Measurements from ENCODE around the gene SERPINA1. TPM values are rescaled to one million over a fixed set of nuclear protein-coding genes. Genes with fewer than 3 reads are reported as not detected.
A peak's percentile ranks its signal among the peaks of the same experiment; 100 is the strongest.

Gene SERPINA1
- total RNA-seq = 10 to 100 TPM in 3 of 4 donors, 1 to 10 TPM in 1; 2.8 to 92.4 (median 13.2) TPM

DNA sequence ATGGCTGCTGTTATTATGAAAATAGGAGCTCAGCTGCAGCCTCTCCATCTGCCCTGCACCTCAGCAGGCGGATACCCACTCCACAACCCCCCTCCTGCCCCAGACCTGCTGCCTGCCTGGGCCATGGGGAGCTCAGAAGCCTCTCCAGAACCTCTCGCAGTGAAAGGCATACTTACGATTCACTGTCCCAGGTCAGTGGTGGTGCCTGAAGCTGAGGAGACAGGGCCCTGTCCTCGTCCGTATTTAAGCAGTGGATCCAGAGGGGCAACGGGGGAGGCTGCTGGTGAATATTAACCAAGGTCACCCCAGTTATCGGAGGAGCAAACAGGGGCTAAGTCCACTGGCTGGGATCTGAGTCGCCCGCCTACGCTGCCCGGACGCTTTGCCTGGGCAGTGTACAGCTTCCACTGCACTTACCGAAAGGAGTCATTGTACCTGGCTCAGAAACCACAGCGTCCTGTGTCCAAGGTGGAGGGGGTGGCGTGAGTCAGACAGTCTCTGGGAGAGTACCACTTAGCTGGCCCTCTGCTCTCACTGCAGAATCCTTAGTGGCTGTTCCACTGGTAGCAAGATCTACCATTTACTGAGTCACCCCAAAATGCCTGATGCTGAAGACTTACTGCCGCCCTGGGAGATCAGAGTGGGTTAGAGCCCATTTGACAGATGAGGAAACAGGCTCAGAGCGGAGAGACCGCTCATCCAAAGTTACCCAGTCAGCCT, at the start of gene SERPINA1:
TSS of gene SERPINA1 (minus strand) at position 219 of the 720 bp plus-strand sequence. CDS start 5,365 bp downstream, outside the sequence.
- ATAC-seq (ENCODE audit: low FRiP score) = no peak
- TF ChIP-seq CTCF (IDR thresholded peaks at IDR 0.05) = no peak
- DNase-seq (ENCODE audit: low spot score) = no peak

DNA sequence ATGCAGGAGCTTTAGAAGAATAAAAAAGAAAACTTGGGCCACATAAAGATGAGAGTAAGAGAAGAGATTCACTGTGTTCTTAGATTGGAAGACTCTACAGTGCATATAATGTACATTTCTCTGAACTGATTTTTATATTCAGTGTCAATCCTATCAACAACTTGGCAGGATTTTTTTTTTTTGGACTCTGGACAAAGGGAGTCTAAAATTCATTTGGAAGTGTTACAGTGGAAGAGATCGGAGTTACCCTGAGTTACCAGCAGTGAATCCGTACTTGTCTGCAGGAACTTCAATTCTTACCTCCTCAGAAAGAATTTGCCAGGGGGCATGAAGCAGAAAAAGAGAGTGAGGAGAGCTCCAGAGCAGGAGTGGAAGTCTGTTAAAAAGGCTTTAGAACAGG, 40.2 kb upstream of the SERPINA1 start:
- no peak for ATAC-seq (ENCODE audit: low FRiP score)
- DNase-seq (ENCODE audit: low spot score) = no peak
- TF ChIP-seq CTCF (IDR thresholded peaks at IDR 0.05) = no peak

GRCh38 chr14:94427016-94427613, 38.7 kb upstream of the SERPINA1 start:
- TF ChIP-seq CTCF (IDR thresholded peaks at IDR 0.05) = no peak
- DNase-seq (ENCODE audit: low spot score) = no peak
- ATAC-seq (ENCODE audit: low FRiP score) = no peak

- no peak for TF ChIP-seq CTCF (IDR thresholded peaks at IDR 0.05)
- no peak for ATAC-seq (ENCODE audit: low FRiP score)
- no peak for DNase-seq (ENCODE audit: low spot score)
Observed at GRCh38 chr14:94426526-94426925, 38.1 kb upstream of the SERPINA1 start.

DNA sequence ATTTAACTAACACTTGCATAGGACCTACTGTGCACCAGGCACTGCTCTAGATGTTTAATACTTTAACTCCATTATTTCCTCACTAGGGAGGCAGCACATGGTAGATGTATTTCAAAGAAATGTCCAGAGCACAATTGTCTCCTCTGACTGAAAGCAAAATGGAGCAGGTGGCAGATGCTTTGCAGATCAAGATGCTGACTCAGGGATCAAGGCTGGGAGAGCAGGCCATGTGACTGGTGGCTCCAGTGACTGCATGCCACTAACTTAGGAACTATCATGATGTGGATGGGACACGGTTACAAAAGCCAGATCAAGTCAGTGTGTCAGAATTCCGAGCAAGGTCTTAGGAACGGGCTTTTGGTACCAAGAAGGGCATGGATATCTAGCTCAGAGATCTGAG, 36.0 kb upstream of the SERPINA1 start:
- no peak for DNase-seq (ENCODE audit: low spot score)
- no peak for TF ChIP-seq CTCF (IDR thresholded peaks at IDR 0.05)
- ATAC-seq (ENCODE audit: low FRiP score) = no peak

DNA sequence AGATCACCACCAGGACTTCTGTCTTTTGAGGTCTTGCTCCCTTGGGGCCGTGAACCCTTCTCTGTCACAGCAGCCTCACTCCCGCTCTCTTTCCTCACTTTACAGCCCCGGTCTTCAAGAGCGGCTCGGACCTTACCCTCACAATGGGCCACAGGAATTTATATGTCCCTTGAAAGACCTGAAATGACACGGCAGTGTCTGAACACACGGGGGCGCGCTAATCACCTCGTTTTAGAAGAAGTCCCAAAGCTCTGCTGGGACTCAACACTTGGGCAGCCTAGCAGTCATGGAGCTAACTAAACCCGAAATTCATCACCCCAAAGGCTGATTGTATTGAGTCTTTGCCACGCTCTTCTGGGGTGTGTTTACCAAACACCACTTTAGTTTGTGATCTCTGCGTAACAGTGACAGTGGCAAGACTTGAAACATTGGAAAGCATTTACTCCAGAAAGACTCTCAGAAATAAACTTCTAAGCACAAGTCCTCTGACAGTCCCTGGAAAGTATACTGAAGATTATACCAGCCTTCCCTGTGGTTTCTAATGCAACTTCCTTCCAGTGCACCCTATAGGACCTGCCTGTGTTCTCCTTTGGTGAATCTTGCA, 35.2 kb upstream of the SERPINA1 start:
- no peak for ATAC-seq (ENCODE audit: low FRiP score)
- no peak for TF ChIP-seq CTCF (IDR thresholded peaks at IDR 0.05)
- DNase-seq (ENCODE audit: low spot score) = peak; percentile 54

Data from omental fat pad (tissue), 4 donors.